HG03442 (cell line): ENCODE data around the gene SEMA3C.

Experiments used
- ATAC-seq: cut with Tn5 transposase; IDR thresholded peaks from one replicate; pipeline ENCODE4 v1.9.1; 2021; ENCODE audit warnings: mild to moderate bottlenecking, moderate library complexity; ENCODE audit not compliant: unreplicated experiment

The SEMA3C gene

DNA sequence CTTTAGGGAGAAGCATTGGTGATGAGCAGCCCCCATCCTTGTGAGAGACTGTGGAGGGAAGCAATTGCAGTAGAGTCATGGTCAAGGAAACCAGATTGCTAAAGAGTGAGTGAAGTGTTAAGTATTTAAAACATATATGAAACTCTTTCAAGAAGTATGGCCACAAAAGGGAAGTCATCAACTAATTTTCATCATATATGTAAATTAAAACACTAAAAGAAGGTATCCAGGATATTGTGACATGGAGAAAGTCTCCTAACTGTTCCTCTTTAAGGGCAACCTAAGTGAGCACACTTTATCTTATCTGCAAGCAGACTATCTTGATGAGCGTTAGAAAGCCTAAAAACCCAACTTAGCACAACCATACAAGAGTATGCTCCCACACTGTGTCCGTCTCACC is 210.7 kb downstream of the SEMA3C start:
- no peak for ATAC-seq

DNA sequence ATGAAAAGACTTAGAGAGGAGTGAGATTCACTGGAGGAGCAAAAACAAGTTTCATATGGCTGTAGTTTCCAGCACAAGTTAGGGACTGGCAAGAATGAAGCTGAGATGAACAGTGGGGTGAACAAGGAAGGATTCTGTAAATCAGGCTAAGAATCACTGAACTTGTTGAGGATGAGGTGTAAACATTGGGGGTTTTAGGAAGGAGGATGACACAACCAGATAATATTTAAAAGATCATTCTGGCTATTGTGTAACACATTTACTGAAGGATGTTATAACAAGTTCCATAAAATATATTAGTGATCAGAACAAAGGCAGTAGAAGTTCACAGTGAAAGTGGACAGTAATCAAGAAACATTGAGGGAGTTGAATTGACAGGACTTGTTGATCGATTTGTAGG is 211.5 kb downstream of the SEMA3C start:
- ATAC-seq: no peak

DNA sequence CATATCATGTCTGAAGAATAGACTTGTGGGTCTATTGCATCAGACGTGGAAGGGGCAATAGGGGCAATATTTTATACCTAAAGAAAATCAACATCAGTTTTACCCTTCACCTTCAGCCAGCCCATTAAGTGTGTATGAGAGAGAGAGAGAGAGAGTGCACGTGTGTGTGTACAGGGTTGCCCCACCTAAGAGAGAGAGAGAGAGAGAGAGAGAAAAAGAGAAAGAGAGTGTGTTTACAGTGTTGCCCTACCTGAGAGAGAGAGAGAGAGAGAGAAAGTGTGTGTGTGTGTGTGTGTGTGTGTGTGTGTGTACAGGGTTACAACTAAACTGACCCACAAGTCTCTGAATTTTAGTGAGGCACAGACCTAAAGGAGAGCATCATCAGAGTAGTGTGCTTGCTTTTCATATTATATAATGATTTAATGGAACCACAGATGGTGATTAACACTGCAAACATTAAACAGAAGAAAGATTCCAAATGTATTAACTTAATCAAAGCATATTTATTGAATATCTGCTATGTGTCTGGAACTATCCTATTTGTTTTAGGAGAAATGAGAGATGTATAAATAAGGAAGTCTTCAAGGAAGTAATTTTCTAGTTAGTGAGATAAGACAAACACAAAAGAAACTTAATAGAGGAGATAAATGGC is 213.6 kb downstream of the SEMA3C start:
- no peak for ATAC-seq

GRCh38 chr7:80703272-80703671 is 215.6 kb downstream of the SEMA3C start:
- no peak for ATAC-seq

GRCh38 chr7:80699721-80700256 is 219.1 kb downstream of the SEMA3C start:
- ATAC-seq: no peak

- ATAC-seq: peak; percentile 91
These were observed 219.7 kb downstream of the SEMA3C start for GRCh38 chr7:80699045-80699638.
